ENCODE results near the gene FAM3A.
"Not testable (repeated sequence)": the region's sequence is repeated elsewhere in the genome, so short reads cannot be mapped to it uniquely, and the experiment has no call there.

FAM3A gene

DNA sequence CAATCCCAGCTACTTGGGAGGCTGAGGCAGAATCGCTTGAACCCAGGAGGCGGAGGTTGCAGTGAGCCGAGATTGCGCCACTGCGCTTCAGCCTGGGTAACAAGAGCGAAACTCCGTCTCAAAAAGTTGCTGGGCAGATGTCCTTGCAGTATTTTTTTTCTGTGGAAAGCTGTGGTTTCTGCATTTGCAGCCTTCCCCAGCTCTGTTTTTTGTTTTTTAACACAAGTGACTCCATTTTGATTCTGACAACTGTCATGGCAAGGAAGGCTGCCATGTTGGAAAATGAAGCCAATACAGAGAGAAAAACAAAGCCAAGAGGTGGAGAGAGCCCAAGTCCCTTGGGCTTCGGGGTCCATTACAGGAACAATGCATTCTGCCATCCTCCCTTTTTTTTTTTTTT is 13.9 kb downstream of the FAM3A start:
- no peak for DNase-seq

DNA sequence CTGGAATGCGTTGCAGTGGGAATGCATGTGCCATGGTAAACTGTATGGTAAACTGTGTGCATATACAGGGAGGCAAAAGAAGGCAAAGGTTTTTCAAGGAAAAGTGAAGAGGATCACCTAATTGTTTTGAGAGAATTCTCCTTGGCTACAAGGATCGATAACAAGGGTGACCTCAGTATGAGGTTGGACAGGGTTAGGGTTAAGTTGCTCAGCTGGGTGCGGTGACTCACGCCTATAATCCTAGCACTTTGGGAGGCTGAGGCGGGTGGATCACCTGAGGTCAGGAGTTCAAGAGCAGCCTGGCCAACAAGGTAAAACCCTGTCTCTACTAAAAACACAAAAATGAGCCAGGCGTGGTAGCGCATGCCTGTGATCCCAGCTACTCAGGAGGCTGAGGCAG is 14.6 kb downstream of the FAM3A start:
- not testable (repeated sequence) for DNase-seq

DNA sequence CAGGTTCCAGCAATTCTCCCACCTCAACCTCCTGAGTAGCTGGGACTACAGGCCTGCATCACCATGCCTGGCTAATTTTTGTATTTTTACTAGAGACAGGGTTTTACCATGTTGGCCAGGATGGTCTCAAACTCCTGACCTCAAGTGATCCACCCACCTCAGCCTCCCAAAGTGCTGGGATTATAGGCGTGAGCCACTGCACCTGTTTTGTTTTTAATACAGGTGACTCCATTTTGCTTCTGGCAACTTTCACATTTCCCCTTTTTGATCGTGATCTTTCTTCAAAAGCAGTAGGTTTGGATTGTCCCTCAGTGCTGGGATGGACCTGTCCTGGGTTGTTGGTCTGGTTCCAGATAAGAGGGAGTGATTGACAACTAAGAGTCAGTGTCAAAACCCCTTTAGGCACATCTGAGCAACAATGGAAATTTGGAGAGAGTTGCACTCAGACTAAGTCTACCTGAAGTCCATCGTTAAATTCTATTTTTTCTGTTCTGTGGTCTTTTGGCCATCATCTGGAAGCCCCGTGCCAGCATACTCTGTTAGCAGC is 19.4 kb downstream of the FAM3A start:
- not testable (repeated sequence) for DNase-seq

DNA sequence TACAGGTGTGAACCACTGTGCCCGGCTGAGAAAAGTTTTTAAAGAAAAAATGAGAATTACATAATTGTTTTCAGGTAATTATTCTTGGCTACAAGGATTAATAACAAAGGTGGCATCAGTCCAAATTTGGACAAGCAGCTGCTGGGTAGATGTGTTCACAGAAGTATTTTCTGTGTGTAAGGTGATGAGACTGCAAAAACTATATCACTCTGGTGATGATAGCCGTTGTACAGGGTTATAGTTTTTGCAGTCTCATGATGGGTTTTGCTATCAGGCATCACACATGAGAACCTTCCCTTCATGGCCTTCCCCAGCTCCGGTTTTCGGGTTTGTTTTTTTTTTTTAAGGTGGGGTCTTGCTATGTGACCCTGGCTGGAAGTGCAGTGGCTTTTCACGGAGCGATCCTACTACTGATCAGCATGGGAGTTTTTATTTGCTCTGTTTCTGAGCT is 20.5 kb downstream of the FAM3A start:
- DNase-seq = no peak

DNA sequence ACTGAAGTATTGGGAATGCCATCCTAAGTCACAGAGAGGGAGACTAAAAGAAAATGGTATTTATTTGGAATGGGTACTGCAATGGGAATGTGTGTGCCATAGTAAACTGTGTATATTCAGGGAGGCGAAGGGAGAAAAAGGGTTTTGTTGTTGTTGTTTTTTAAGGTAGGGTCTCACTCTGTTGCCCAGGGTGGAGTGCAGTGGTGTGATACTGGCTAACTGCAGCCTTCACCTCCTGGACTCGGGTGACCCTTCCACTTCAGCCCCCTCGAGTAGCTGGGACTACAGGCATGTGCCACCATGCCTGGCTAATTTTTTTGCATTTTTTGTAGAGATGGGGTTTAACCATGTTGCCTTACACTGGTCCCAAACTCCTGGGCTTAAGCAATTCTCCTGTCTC is 21.3 kb downstream of the FAM3A start:
- no peak for DNase-seq

DNA sequence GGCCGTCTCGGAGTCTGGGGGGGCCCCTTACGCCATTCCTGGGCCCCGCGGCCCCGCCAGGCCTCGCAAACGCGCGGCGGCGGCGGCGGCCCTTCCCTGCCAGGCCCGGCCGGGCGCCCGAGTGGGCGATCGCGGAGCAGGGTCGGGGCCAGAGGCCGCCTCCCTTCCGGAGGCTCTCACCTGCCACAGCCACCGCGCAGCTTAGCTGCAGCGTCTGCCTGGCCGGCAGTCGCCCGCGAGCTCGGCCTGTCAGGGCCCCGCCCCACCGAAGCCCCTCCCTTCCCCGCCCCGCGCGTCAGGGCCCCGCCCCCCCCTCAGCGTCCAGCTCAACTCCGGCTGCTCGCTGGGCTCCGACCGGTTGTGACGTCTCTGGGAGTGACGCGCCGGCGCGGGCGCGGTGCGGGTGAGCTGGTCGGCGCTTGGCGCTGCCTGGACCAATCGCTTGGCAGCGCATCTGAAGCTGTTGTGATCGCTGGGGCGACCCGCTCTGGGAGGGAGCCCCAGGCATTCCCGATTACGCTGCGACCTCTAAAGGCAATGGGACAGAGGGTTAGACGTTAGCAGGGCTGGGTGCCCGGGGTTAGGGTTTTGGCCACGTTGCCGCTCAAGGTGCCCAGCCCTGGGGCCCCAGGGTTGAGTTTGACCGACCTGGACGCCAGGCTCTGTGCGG is 25.5 kb downstream of the FAM3A start, which contains the start of gene SLC10A3:
Gene SLC10A3, minus strand, starts transcription at position 216 of the 670 bp plus-strand sequence. CDS start 1,689 bp downstream, outside the sequence.
- DNase-seq = peak; percentile 64

DNA sequence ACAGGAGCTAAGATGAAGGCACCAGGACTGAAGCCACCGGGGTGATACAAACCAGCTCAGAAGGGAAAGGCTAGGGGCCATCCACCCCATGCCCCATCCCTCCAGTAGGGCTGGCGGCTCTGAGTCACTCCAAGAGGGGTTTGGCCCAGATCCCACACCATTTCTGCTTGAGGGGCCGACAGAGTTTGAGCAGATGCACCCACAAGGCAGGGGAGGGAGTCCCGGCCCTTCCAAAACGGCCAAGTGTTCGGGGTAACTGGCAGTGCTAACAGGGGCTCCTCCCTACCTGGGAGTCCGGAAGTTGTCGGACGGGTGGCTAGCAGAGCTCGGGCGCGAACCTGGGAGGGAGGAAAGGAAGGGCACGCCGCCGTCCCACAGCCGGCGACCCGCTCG is 26.0 kb downstream of the FAM3A start:
- no peak for DNase-seq

DNA sequence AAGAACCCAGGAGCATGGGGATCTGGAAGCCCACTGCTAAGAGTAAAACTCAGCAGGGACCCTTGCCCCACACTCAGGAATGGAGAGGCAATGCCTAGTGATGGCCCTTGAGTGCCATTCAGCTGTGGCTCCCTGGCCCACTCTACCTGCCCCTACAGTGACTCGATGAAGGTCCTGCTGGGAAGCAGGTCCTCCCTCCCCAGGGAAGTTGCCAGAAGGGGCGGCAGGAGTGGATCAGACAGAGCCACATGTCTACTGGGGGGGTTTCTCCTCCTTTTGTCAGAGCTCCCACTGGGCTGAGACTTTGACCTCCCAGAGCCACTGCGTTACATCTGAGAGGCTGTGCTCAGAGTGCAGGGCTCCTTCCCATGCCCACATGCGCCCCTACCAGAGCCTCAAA is 26.9 kb downstream of the FAM3A start:
- DNase-seq = no peak

DNA sequence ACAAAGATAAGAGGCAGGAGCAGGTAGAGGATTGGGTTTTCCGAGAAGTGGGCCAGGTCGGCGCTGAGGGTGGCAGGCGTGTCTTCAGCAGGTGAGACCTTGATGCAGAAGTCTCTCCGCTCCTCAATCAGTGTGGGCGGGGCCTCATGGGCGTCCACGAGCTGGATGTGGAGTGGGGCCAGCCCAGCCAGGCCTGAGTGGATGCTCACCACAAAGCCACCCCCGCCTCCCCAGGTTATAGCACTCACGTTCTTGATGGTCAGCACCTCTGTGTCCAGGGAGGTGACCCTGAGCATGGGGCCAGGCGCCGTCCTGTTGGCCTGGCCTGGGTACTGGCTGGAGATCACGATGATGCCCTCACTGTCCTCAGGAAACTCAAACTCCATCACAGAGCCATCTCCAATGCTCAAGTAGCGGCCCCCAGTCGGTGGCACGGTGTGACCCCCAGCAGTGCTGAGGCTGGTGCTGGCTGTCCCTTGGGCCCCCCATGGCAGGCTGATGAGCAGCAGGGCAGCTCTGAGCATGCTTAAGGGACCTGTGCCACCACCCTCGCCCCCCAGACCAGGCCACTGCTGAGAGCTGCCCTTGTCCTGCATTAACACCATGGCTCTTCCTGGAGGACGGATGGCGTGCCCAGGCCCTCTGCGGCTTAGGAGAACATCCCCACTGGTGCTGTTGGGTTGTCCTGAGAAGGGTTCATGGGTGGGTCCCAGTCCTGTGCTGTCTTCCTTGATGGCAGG is 27.5 kb downstream of the FAM3A start:
- no peak for DNase-seq

DNA sequence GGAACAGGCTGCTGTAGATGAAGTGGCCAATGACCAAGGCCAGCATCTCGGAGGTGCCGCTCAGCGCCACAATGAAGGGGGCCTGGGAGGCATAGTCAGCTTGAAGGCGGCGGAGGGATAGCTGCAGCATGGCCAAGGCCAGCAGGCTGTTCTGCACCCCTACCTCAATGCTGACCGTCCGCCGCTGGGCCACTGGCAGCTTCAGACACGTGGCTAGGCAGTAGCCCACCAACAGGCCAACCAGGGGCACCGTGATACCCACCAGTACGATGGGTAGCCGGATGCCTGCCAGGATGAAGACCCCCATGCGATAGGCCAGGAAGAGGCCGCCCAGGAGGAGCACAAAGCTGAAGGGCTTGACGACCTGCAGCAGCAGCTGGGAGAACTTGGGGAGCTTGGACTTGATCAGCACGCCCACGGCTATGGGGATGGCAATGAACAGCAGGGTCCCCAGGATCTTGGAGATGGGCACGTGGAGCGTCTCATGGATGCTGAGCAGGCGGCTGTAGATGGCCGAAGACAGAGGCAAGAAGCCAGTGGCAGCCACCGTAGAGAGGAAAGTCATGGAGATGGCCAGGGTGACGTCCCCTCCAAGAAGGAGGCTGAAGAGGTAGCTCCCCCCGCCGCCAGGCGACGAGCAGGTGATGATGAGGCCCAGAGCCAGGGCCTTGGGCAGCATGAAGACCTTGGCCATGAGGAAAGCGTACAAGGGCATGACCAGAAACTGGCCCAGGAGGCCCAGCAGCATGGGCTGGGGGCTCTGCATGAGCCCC is 28.3 kb downstream of the FAM3A start:
- no peak for DNase-seq

DNA sequence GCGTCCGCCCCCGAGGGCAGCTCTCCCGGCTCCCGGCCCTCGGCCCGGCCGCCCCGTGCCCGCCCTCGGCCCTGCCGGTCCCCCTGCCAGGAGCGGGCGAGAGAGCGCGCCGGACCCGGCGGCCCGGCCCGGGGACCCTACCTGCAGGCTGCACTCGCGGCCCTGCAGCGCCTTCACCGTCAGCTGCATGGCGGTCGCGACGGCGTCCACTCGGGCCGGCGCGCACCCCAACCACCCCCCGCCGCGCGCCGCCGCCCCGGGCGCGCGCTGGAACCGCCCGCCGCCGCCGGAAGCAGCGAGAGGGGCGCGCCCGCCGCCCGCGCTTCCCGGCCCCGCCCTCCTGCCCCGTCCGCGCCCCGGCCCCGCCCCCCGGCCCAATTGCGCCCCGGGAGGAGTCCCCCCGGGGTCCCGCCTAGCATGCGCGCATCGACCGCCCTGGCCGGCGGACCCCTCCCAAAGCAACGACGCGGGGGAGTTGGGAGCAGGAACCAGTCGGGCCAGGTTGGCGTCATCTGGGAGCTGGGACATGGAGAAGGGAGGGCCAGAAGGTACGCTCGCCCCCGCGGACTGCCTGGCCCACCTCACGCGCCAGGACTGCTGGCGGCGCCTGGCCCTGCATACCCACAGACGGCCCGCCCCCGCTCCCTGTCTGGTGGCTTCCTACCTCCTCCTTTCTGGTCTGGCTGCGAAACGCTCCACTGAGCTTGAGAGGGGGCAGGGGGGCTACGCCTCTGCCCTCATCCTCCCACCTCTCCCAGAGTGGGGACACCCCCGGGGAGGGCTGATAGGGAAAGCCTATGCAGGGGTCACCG is 29.4 kb downstream of the FAM3A start, which contains the start of gene UBL4A:
Gene UBL4A, minus strand, starts transcription at position 220 of the 812 bp plus-strand sequence. Its CDS starts 31 bp downstream, at position 189.
- peak; percentile 29 for DNase-seq

DNA sequence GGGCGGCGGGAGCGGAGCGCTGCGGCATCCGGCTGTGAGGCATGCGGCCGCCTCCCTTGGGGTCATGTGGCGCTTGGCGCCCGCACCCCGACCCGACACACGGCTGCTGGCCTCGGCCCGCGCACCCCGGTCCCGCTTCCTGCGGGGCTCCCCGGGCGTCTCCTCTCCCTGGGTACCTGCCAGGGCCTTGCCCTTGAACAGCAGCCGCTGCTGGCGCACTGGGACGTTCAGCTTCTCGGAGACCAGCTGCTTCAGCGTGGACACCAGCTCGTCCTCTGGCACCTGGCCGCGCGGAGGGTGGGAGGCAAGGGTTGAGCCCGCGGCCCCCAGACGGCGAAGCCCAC is 30.0 kb downstream of the FAM3A start:
- DNase-seq = no peak

DNA sequence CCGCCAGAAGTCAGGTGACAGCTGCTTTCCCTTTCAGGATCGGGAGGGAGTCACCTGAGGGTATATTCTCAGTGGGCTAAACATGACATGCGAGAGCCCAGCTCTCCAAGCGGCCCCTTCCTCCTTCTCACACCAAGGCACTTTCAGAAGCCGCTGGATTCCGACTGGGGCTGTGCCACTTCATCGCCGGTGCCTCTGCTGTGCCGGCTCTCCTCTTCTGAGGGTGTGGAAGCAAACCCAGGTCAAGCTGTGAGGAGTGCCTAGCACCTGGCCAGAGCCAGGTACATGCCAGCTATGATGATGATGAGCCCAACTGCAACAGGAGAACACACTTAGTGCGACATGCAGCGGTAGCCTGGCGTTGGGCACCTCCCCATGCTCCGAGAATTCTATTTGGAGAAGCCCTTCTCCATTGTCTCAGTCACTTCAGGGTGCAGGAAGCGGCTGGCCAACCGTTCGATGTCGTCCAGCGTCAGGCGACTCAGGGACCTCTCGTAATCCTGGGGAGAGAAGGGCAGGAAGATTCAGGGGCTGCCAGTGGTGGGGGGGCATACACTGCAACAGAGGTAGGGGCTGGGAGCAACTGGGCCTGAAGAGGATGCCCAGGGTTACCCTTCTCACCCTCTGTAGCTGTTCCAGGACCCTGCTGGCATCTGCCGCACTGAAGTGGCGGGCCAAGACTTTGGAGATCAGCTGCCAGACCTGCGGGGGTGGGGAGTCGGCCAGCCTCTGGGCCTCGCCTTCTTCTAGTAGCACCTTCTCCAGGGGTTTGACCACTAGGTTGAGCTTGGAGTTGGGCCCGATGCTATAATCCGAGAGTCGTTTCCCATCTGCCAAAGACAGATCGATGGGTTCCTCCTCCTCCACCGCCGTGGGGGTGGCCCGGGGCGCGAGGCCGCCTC is 30.6 kb downstream of the FAM3A start:
- no peak for DNase-seq

DNA sequence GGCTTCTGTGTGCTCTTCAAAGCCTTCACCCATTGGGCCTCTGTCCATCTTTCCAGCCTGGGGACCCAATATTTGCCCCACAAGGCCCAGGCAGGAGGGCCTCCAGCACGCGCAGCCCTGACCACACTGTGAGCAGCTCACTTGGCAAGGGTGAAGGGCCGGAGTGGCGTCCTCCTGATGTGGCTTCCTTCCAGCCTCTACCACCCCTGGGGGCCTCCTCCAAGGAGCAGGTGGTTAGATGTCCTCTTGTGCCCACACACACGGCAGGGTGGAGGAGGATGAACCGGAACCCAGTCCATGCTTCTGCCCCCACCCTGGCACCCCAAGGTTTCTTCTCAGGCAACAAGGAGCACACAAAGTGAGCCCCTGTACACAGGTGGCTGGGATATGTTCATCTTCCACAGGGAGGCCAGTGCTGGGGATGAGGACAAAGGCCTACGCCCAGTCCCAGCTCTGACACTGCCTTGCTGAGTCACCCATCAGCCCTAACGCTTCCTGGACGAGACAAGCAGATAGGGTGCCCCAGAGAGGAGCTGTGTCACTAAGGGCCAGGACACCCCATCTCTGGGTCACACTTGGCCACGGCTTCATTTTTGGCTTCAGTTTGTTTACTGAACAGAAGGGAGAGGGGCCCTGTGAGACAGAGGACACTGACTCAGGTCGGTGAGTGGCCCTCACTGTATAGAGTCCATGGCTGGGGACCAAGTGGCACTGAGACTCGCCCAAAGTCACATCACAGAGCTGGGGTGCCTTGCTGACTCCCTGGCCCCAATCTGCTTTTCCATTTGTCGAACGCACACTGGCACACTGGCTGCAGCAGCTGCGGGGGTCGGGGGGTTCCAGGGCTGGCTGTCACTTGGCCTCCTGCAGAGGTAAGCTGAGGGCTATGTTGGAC is 31.5 kb downstream of the FAM3A start:
- DNase-seq = no peak

DNA sequence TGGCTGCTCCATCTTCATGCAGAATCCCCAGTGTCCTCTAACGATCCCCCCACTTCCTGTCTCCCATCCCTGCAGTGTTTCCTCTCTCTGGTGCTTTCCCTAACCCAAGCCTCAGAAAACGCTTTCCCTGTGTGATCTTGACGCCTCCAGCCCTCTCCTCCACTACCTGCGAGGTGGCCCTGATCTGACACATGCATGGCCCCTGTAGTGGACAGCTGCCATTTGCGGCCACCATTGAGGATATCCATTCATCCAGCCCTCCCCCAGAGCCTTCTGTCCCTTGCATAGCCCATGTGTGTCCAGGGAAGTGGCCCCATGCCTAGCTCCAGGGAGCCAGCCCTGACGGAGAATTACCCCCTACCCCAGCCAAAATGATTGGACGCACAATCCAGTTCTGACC is 32.7 kb downstream of the FAM3A start:
- DNase-seq = no peak

DNA sequence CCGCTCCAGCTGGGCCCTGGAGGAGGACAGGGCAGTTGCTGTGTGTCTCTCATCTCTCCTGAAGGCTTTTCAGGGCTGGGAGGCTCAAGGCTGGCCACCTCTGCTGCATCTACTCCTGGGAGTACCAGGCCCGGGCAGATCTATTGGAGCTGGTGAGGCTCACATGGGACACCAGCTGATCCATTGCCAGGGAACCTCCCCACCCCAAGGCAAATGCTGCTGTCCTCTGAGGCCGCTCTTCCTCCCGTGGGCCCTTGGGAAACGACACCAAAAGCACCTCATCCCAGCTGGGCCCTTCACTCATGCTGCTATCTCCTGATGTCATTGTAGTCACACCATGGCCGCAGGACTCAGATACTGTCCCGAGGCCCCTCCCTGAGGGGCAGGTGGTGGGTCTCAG is 33.2 kb downstream of the FAM3A start:
- no peak for DNase-seq

DNA sequence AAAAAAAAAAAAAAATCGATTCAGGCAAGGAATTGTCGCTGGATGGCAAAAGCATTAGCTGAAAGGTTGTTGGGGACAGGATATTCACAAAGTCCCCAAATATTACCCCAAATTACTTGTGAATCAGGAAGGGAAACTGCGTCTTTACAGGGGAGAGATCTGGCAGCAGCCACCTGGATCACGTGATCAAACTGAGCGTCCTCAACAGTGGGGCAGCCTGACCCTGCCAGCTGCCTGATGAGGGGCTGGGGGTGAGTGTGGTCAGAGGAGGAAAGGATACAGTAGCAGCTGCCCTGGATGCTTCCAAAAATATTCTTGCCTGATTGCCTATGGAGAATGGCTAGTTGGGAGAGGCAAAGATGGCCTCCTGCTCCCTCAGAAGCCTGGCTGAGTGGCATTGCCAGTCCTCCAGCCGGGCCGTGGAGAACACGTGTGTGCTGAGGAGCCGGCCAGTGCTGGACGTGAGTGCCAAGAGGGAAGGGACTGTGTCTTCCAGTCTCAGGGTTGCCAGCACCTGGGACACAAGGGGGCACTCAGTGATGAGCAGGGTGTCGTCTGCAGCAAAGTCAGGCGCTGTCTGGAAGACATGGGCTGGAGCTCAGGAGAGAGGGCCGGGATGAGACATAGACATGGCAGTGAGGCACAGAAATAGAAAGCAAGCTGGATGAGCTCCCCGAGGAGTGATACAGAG is 34.0 kb downstream of the FAM3A start:
- no peak for DNase-seq

DNA sequence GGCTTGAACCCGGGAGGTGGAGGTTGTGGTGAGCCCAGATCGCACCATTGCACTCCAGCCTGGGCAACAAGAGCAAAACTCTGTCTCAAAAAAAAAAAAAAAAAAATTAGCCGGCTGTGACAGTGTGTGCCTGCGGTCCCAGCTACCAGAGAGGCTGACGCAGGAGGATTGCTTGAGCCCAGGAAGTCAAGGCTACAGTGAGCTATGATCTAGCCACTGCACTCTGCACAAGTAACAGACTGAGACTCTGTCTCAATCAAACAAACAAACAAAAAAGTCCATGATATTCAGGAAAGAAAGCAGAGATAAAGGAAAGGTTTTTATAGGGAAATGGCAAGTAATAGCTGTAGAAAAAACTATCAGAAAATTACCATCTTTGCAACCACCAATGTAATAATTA is 34.8 kb downstream of the FAM3A start:
- DNase-seq = no peak

DNA sequence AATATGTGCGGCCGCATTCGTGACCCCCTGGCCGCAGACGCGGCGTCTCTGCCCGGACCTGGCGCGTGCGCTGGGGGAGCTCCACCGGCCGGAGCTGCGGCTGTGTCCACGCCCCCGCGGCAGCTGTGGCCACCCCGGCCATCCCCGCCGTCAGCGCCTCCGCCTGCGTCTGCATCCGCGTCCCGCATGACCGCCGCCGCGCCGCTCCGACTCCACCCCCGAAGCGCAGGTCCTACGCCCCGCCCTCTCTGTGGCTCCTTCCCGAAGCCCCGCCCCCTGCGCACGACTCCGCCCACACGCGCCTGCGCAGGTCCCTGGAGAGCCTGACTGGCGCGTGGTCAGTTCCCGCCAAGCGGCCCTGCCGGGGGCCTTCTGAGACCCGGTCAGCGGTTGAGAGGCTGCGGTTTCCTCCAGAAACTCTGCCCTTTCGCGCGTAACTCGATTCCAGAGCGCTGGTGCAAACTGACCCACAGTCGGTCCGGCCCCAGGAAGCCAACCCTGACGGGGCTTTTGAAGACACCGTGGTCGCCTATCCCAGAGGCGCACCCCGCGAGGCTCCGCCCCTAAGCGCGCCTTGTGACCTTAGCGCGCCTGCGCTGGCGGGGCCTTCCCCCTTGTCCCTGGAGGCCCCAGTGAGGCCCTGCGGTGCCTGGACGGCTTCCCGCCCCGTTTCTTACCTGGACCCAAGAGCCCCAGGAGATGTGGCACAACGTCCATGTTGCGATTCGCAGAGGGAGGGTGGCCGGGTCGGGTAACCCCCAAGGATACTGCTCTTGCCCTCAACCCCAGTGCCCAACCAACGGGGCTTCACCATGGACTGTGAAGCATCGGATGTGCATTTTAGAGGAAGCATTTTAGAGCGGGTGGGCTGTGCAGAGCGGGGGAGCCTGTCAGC is 37.1 kb downstream of the FAM3A start, which contains the start of gene LAGE3:
Gene LAGE3, minus strand, starts transcription at position 554 of the 895 bp plus-strand sequence. Its CDS starts 366 bp downstream, at position 188.
- DNase-seq = peak; percentile 7
